LNCaP clone FGC (cell line): ENCODE data around the gene SIRT5.

ENCODE experiments used
- DNase-seq: peaks from one replicate; pipeline ENCODE4 v3.0.0-alpha.2; 2011; ENCODE audit warnings: low read depth
- H3K4me3 ChIP-seq: 2 replicates; pipeline ENCODE4 v1.5.1; 2011; ENCODE audit warnings: mild to moderate bottlenecking, low read depth, low read length, control low read depth
- CTCF ChIP-seq: IDR thresholded peaks from 2 replicates; pipeline ENCODE4 v1.5.1; 2012; ENCODE audit warnings: mild to moderate bottlenecking; ENCODE audit not compliant: control insufficient read depth, insufficient read depth; ENCODE audit errors: extremely low read depth

The SIRT5 gene

GRCh38 chr6:13528777-13529343, 45.5 kb upstream of the SIRT5 start:
- DNase-seq, result no peak
- H3K4me3 ChIP-seq, result no peak overlapping the region
- TF ChIP-seq CTCF, result no peak

GRCh38 chr6:13531956-13532355, 42.4 kb upstream of the SIRT5 start:
- H3K4me3 ChIP-seq, result no peak overlapping the region
- no peak for DNase-seq
- no peak for TF ChIP-seq CTCF

GRCh38 chr6:13534536-13534935, 39.9 kb upstream of the SIRT5 start:
- TF ChIP-seq CTCF, result no peak
- DNase-seq, result no peak
- no peak overlapping the region for H3K4me3 ChIP-seq

- DNase-seq, result no peak
- no peak overlapping the region for H3K4me3 ChIP-seq
- no peak for TF ChIP-seq CTCF
These were observed 39.1 kb upstream of the SIRT5 start for GRCh38 chr6:13535306-13535705.

- DNase-seq, result no peak
- no peak overlapping the region for H3K4me3 ChIP-seq
- TF ChIP-seq CTCF, result no peak
These were observed 37.4 kb upstream of the SIRT5 start for GRCh38 chr6:13536796-13537526.

- no peak for TF ChIP-seq CTCF
- no peak for DNase-seq
- H3K4me3 ChIP-seq, result no peak overlapping the region
These were observed 36.9 kb upstream of the SIRT5 start for GRCh38 chr6:13537527-13537897.

GRCh38 chr6:13538084-13538483, 36.3 kb upstream of the SIRT5 start:
- H3K4me3 ChIP-seq, result no peak overlapping the region
- peak; percentile 35; the same call in 1 of the 2 replicates for TF ChIP-seq CTCF
- DNase-seq, result no peak
